GM12801 (cell line): ENCODE measurements around the gene CDIPT.

Experiments used
- CTCF ChIP-seq: IDR thresholded peaks from one replicate; pipeline ENCODE4 v1.5.1; 2011; ENCODE audit warnings: control low read depth; ENCODE audit not compliant: insufficient read length; ENCODE audit errors: extremely low read depth

Gene CDIPT

GRCh38 chr16:29830774-29831173, 32.3 kb downstream of the CDIPT start:
- no peak for TF ChIP-seq CTCF

- TF ChIP-seq CTCF: no peak
Observed at GRCh38 chr16:29826342-29826695, 36.7 kb downstream of the CDIPT start.

GRCh38 chr16:29825145-29826044, 37.6 kb downstream of the CDIPT start:
- no peak for TF ChIP-seq CTCF

- no peak for TF ChIP-seq CTCF
Observed at GRCh38 chr16:29824589-29825144, 38.4 kb downstream of the CDIPT start.

GRCh38 chr16:29821643-29822115, 41.3 kb downstream of the CDIPT start:
- no peak for TF ChIP-seq CTCF

- no peak for TF ChIP-seq CTCF
Observed at GRCh38 chr16:29820730-29821642, 42.0 kb downstream of the CDIPT start.

GRCh38 chr16:29820271-29820701, 42.7 kb downstream of the CDIPT start, which contains the start of gene MVP:
MVP (plus strand) TSS chr16:29820462; CDS start chr16:29830550, 10,088 bp downstream.
- no peak for TF ChIP-seq CTCF
